NOMO-1 treated with DMSO at 0.1 percent for 48 hours (cell line): ENCODE measurements around the gene KCNJ5.
"Not testable (repeated sequence)": the region's sequence is repeated elsewhere in the genome, so short reads cannot be mapped to it uniquely, and the experiment has no call there.

Source experiments
- DNase-seq: peaks from one replicate; lab custom pipeline; 2025; ENCODE audit not compliant: unreplicated experiment; lab: John Stamatoyannopoulos, UW

Gene KCNJ5

DNA sequence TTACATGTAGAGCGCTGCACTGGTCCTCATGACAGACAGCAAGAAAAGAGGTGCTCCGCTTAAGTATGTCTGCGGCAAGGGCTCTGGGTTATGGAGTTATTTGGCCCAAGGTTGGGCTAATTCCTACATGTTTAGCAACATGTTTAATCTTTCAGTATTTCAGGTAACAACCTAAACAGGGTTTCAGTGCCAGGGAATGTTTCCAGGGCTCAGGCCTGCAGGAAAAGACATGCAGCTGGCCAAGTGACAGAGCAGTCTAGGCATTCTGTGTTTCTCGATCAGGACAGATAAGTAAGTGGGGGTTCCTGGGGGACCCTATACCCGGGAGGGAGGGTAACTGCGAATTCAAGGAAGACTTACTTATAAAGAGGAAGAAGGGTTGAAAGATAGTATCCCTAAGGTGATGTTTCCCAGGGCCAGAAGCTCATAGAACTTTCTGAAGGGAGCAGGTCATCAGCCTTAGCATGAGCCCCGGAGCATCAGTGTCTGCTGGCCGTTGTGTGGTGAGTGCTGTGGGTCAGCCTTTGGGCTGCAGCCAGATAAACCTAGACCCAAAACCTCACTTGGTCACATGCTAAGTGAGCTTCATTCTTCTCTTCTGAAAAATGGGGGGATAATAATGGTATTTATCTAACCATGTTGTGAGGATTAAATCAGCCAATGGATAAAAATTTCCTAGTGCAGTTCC is 18.4 kb downstream of the KCNJ5 start:
- no peak for DNase-seq

DNA sequence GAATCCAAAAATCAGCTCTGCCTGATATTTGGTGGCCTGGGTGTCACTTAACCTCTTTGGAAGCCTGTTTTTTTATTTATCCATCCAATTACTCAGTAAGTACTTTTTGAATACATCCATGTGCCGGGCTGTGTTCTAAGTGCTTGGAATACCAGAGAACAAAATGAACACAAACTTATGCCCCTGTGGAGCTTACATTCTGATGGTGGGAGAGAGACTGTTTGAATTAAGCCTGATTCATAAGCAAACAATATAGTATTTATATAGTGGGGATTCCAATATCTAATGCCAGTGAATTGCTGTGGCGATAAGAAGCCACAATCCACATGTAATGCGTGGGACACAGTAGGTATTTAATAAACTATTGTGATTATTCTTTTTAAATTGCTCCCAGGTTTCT is 19.4 kb downstream of the KCNJ5 start:
- DNase-seq, result no peak

DNA sequence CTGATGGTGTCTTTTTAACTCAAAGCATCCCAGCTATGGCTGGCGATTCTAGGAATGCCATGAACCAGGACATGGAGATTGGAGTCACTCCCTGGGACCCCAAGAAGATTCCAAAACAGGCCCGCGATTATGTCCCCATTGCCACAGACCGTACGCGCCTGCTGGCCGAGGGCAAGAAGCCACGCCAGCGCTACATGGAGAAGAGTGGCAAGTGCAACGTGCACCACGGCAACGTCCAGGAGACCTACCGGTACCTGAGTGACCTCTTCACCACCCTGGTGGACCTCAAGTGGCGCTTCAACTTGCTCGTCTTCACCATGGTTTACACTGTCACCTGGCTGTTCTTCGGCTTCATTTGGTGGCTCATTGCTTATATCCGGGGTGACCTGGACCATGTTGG is 20.1 kb downstream of the KCNJ5 start:
- DNase-seq, result no peak

DNA sequence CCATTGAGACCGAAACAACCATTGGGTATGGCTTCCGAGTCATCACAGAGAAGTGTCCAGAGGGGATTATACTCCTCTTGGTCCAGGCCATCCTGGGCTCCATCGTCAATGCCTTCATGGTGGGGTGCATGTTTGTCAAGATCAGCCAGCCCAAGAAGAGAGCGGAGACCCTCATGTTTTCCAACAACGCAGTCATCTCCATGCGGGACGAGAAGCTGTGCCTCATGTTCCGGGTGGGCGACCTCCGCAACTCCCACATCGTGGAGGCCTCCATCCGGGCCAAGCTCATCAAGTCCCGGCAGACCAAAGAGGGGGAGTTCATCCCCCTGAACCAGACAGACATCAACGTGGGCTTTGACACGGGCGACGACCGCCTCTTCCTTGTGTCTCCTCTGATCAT is 20.5 kb downstream of the KCNJ5 start:
- no peak for DNase-seq

DNA sequence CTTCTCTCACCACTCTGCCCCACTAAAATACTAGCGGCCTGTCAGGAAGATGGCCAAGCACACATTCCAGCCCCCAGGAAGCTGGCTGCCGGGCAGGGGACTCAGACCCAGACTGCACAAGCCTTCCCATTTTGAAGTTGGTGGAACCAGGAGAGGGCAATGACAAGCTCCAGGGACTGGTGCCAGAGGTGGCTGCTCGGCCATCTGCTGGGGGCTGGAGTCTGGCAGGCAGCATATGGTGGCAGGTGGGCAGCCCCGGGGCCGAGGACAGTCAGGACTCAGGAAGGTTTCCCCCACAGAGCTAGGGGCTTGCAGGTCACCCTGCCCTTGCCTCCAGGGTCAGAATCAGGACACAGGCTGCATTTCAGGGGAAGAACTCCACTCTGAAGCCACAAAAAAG is 22.6 kb downstream of the KCNJ5 start:
- DNase-seq, result no peak

DNA sequence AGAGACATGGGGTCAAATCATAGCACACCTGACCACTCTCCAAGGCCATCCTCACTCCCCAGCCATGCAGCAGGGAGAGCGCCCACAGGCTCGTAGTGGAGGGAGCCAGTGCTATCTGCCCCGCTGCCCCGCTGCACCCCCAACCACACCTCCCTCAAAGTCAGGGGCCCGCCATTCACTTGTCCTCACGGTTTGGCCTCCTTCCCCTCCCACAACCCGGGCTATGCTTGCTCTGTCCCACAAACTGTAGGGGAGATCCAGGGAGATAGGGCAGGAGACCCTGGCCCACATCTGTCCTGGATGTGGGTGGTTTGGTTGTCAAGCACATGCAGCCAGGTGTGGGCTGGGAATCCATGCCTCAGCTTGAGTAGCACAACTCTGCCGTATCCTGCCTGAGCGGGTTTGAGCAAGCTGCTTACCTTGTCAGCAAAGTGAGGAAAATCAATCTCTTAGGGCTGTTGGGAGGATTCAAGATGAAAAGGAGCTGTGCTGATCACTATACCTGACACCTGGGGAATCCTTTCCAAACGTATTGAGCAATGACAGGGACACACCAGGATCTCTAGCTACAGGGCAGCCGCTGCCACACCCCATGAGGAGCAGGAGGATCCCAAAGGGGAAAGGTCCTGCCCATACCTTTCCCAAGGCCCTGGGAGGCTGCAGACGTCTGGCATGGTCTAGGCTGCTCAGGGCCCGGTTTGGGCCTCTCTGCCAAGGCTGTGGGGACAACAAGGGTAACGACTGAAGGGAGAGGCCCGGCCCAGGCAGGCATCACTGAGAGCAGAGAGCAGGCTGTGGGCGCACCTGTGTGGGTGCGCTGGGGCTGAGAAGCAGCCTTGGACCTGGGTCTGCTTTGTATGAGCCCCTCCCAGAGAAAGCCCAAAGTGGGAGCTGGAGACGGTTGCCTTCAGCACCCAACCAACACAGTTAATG is 23.3 kb downstream of the KCNJ5 start:
- DNase-seq, result no peak

DNA sequence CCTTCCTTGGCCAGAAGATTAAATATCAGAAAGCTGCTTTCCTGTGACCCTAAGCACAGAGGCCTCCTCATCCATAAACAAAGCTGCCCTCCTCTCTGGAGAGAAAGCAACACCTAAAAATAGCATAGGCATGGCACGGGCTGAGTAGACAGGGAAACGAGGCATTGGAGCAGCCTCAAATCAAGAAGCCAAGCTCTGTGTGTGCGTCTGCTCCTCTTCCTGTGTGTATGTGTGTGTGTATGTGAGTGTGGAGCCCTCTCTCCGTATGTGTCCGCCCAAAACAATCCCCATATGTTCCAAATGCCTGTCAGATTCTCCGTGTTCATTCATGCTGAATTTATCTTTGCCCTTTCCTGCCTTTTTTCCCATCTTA is 24.0 kb downstream of the KCNJ5 start:
- DNase-seq, result no peak

DNA sequence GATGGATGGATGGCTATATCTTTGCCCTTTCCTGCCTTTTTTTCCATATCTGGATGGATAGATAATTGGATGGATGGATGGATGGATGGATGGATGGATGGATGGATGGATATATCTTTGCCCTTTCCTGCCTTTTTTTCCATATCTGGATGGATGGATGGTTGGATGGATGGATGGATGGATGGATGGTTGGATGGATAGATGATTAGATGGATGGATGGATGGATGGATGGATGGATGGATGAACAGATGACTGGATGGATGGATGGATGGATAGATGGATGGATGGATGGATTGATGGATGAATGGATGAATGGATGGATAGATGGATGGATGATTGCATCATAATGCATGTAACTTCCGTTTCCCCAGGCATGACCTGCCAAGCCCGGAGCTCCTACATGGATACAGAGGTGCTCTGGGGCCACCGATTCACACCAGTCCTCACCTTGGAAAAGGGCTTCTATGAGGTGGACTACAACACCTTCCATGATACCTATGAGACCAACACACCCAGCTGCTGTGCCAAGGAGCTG is 24.9 kb downstream of the KCNJ5 start:
- DNase-seq, result no peak

DNA sequence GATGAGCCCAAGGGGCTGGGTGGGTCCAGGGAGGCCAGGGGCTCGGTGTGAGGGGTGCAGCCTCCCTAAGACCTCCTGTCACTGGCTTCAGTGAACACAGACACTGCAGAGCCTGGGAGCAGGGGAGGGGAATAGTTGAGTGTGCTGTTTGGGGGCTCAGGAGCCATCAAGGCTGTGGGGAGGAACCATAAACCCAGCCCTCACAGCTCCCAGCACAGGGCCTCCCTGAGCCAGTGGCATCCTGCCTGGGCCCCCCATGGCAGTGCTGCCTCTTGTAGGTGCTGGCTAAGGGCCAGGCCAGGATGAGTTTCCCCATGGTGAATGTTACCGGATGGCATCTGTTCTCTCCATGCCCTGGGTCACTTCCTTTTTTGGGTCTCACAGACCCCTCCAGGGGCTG is 25.5 kb downstream of the KCNJ5 start:
- no peak for DNase-seq

DNA sequence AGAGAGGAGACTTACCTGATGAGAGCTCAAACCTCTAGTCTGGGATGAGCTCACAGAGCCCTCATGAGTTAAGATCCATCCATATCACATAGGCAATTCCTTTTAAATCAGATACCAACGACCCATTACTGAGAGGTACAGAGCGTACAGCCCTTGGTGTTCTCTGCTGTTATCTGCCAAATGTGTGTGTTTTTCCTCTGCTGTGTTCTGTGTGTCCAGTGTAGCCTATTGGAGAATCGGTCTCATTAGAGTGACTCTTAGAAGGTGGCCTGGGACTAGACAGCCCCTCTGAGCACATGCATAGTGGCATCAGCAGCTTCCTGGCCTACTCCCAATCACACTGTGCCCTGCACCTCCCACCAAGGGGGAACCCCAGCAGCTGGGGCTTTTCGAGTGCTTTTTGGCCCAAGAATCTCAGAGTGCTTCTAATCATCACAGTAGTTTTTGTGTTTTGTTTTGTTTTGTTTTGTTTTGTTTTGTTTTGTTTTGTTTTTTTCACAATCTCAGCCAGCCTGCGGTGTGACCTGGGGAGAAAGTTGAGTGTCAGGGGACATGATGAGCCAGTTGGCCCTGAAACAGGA is 26.1 kb downstream of the KCNJ5 start:
- no peak for DNase-seq

DNA sequence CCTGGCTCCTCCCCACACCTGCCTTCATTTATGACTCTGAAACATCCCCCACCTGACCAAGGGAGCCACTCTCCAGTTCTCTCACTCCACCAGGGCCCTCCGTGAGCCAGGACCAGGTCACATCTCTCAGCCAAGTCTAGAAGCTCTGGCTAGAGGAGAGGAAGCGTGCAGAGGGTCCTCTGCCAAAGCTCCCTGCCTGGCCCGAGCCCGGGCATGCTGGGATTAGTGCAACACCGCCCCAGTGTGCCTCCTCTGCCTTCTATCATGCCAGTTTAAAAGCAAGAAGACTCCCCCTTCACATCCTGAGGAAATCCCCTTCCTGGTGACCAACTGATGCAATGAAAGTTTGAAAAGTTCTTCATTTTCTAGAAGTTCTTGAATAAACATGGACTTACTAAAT is 28.1 kb downstream of the KCNJ5 start:
- DNase-seq, result no peak

DNA sequence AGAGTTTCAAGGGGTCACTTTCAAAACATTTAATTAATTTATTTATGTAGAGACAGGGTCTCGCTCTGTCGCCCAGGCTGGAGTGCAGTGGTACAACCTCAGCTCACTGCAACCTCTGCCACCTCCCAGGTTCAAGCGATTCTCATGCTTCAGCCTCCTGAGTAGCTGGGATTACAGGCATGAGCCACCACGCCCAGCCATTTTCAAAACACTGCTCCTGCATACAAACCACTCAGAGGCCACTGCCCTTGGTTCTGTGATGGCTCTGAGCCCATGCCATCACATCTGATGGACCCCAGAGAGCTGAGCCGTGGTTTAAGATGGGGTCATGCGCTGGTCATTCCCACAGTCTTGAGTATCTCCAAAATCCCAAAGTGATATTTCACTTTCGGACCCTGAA is 28.5 kb downstream of the KCNJ5 start:
- not testable (repeated sequence) for DNase-seq

DNA sequence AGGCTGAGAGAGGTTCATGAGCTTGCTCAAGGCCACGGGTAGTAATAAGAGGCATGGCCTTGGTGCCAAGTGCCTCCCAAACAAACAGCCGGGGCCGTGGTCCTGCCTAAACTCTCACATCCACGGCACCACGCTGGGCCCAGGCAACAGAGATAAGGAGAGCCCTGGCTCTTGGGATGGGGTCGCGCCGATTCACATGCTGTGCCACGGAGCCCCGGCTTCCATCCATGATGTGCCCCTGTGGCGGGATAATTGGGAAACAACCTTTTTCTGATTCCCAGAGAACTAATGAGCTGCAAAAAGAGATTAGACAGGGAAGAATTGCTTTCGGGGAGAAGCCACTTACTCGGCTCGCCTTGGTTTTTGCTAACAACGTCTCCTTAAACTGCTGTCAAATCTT is 29.5 kb downstream of the KCNJ5 start:
- no peak for DNase-seq

DNA sequence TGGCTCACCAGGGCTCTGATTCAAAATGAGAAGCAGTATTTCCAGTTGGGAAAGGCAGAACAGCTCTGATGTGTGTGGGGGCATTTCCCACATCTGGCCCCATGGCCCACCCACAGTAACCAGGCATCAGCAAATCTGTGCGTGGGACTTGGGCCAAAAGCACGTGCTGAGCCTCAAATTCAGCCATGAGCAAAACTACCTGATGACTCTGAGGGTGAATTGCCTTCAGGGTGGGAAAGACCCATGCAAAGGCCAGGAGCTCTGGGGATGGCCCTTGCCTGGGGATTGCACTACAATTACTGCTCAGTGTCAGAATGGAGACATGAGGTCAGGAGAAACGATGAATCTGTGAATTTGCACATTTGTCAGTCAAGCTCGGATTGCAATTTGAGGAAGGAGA is 30.6 kb downstream of the KCNJ5 start:
- DNase-seq, result no peak

DNA sequence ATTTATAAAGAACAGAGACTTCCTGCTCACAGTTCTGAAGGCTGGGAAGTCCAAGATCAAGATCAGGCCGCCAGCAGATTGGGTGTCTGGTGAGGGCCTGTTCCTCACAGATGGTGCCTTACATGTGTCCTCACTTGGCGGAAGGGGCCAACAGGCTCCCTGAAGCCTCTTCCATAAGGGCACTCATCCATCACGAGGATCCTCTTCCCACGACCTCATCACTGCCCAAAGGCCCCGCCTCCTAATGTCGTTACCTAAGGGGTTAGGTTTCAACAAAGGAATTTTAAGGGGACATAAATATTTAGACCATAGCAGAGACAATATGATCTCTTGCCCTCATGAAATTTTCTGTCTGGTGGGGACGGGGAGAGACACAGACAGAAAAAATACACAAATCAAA is 32.9 kb downstream of the KCNJ5 start:
- DNase-seq, result no peak

DNA sequence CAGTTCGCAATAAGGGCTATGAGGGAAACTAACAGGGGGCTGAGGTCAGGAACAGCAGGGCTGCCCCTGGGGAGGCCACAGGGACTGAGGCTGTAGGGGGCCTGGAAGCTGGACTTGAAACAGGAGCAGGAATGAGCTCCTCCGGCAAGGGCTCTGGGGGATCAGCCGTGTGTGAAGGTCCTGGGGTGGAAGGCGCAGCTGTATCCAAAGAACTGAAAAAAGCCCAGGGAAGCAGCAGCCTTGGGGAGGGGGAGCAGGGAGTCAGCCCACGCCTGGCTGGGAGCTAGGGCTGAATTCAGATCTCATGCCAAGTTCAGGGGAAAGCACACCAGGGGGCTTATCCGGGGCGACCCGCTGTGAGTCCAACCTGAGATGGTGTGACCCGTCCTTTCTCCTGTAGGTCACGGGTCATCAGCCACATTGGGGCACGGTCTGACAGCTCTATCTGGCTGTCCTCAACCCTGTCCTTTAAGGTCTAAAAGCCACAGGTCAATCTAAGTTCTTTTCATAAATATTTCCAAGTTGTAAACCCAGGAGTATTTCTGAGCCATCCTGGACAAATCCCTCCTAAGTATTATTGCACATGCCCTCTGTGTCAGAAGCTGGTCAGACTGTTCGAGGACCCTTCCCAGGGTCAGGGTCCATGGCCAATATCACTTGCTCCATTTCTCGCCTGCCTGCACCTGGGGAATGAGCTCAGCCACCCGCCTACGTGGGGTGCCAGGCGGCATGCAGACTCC is 33.5 kb downstream of the KCNJ5 start:
- no peak for DNase-seq

DNA sequence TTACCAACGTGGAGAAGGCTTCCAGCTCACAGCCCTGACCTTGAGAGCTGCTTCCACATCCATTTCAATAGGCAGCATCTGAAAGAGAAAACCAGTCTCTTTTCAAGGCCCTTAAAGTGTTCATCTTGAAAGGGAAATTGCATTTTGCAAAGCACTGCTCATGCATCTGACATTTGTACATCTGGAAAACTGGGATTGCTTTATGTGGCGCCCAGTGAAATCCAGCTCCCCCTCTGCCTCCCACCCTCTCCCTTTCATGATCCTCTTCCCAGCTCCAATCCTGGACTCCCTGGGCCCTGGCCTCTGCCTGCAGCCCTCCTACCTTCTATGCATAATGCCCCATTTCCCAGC is 34.1 kb downstream of the KCNJ5 start:
- no peak for DNase-seq

DNA sequence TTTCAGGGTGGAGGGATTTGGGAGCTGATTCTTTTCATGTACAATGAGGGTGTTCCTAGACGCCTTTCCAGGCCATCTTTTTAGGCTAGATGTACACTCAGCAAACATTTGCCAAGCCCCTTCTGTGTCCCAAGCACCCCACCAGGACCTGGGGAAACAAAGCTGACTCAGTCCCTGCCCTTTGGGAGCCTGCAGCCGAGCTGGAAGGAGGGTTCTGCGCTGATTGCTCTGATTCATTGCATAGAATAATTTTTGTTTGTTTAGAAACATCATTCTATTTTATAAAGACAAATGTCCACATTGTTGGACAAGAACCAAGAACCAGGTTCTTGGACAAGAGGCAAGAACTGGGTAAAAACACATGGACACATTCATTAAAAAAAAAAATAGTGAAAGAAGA is 34.8 kb downstream of the KCNJ5 start:
- DNase-seq, result no peak

DNA sequence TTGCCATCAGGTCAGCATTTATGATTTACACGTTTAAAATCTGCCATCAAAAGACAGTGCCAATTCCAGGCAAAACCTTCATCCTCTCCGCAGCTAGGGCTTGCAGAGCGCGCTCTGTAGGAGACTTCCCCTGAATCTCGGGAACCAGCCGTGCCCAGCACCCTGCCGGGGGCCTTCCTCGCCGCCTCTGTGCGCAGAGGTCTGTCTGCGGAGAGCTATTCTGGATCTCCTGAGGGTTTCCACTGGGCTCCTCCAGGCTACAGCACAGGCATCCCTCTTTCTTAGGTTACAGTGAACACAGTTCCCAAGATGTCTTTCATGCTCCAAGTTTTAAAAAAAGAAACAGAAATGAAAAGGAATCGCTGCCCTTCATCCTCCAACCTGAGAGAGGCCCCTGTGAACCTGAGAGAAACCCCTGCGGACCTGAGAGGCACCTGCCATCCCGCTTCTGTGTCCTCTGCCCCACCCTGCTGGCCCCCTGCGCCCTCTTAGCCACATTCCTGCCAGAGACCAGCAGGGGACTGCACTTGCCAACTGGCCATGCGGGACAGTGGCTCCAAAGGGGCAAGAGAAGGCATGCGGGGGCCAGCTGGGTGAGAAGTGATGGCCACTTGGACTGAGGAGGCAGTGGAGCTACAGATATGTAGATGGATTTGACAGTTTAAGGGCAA is 35.4 kb downstream of the KCNJ5 start:
- no peak for DNase-seq

DNA sequence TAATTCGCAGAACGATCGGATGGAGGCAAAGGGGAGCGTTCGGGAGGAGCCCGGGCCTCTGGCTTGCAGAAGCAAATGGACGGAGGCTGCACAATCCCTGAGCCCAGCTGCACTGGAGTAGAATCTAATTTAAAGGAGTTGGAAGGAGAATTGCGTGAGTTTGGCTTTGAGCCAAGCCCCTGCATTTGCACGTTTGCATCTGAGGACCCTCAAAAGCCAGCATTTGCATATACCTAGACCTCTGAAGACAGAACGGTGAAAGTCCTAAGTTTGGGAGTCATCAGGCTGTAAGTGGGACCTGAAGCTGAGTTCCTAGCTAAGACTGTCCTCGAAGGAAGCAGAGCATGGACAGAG is 35.9 kb downstream of the KCNJ5 start:
- DNase-seq, result no peak
